Measurements from ENCODE around the gene MRAP. TPM values are rescaled to one million over a fixed set of nuclear protein-coding genes. Genes with fewer than 3 reads are reported as not detected.

MRAP gene
- total RNA-seq, result not detected in 2 replicates

GRCh38 chr21:32298658-32299081, at the start of gene MRAP:
Gene MRAP, plus strand, starts transcription at chr21:32298855. Its CDS starts 117 bp downstream, at chr21:32298972.

DNA sequence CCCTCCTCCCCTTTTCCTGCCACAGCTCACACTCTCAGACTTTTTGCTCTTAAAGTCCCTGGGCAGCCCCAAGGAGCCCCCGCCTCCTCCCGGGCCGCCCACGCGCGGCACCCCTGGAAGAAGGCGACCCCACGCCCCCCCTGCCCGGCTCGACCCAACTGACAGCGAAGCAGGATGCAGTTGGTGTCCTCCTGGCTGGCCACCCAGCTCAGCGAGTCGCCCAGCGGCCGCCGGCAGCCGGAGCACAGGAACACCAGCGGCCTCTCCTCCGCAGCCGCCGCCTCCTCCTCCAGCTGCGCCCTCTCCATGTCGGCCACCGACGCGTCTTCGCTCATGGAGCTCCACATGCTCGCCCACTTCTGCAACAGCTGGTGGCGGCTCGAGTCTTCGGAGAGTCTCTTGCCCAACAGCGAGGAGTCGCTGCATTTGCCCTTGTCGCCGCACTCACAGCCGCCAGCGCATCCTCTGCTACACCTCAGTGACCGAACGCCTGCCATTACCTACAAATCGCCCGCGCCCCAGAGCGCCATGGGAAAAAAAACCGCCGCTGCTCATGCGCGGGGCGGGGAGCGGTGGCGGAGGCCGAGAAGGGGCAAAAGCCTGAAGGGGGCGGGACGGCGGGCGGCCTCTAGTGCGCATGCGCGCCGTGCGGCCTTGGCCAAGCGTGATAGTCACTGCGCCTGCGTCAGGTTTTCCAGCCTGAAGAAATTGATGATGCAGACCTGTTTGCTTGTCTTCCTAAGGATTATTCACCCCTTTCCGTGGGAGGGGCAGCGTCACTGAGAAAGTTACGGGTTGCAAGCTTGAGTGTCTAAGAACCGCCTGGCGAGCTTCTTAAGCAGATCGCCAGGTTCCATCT, 19.9 kb upstream of the MRAP start, which contains the start of gene MIS18A:
Gene MIS18A (minus strand): TSS at position 532 of the 859 bp plus-strand sequence. CDS start 35 bp downstream, at position 497.

Other genes starting within 250 kb of the MRAP start
- 3.8 and 6.5 TPM in 2 replicates for gene MIS18A, start 19.8 kb upstream of the MRAP start, total RNA-seq
- gene URB1, start 94.2 kb downstream of the MRAP start, total RNA-seq, result 10.5 and 14.3 TPM in 2 replicates
- gene EVA1C, start 113.9 kb downstream of the MRAP start, total RNA-seq, result 16.4 and 41.5 TPM in 2 replicates

Measured in cardiac atrium fibroblast (primary cell).